Keratinocyte (primary cell): ENCODE data around the gene CRABP2.

Source experiments
- CTCF ChIP-seq, 3 experiments: IDR thresholded peaks in 1 of 3; conservative IDR thresholded peaks in 1 of 3; optimal IDR thresholded peaks in 1 of 3; 2 replicates in 2 of 3; 3 replicates in 1 of 3; pipeline versions ENCODE3 to v1.5.1; 2011; ENCODE audit warnings: low read length in 3 of 3, mild to moderate bottlenecking in 3 of 3, moderate library complexity in 2 of 3, control low read depth in 1 of 3, inconsistent platforms in 1 of 3; ENCODE audit not compliant: insufficient read depth in 2 of 3; ENCODE audit errors: extremely low read depth in 1 of 3
- EZH2 ChIP-seq: IDR thresholded peaks from one replicate; pipeline ENCODE4 v1.6.1; 2012; ENCODE audit warnings: inconsistent platforms, mild to moderate bottlenecking, low read length, moderate library complexity

- no peak for TF ChIP-seq CTCF (optimal IDR thresholded peaks at IDR 0.05 in 1 of 3, IDR thresholded peaks at IDR 0.05 in 1 of 3, conservative IDR thresholded peaks at IDR 0.05 in 1 of 3; ENCODE audit: extremely low read depth in 1 of 3, insufficient read depth in 2 of 3, low read length in 3 of 3)
- no peak for TF ChIP-seq EZH2
These were observed 22.7 kb upstream of the CRABP2 start, which contains the start of gene METTL25B for GRCh38 chr1:156727926-156728598.
